ENCODE measurements around the gene OTOS. TPM values are rescaled to one million over a fixed set of nuclear protein-coding genes. Genes with fewer than 3 reads are reported as not detected.

OTOS gene
- total and polyA plus RNA-seq, 8 donors: not detected

DNA sequence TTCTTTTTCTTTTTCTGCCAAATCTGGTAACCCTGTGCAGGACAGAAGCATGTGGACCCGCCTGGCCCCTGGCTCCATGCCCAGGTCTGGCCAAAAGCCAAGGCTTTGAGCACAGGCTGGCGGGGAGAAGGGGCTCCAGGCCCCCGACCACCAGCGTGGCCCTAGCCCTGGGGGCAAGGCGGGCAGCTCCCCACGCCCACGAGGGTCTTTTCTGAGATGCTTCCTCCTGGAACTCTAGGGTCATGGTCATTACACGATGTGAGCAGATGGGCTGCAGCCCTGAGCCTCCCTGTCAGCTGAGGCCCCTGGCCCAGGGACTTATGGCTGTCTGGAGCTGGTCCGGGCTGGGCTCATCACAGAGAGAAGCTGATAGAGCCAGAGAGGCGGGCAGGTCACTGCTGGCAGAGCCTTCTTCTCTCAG lies 5.7 kb upstream of the OTOS start:
- ATAC-seq: no peak
- TF ChIP-seq, protein P1, sequence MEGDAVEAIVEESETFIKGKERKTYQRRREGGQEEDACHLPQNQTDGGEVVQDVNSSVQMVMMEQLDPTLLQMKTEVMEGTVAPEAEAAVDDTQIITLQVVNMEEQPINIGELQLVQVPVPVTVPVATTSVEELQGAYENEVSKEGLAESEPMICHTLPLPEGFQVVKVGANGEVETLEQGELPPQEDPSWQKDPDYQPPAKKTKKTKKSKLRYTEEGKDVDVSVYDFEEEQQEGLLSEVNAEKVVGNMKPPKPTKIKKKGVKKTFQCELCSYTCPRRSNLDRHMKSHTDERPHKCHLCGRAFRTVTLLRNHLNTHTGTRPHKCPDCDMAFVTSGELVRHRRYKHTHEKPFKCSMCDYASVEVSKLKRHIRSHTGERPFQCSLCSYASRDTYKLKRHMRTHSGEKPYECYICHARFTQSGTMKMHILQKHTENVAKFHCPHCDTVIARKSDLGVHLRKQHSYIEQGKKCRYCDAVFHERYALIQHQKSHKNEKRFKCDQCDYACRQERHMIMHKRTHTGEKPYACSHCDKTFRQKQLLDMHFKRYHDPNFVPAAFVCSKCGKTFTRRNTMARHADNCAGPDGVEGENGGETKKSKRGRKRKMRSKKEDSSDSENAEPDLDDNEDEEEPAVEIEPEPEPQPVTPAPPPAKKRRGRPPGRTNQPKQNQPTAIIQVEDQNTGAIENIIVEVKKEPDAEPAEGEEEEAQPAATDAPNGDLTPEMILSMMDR (IDR thresholded peaks at IDR 0.05): no peak
- peak in 2 of 6 donors; percentile 25 to 69 for DNase-seq
- no peak for FAIRE-seq
- no peak overlapping the region for H3K4me3 ChIP-seq
- no peaks in the 10 kb centered on the region for H3K36me3 ChIP-seq
- WGBS, 2 donors: 18 to 28% methylated on average over 10 of the region's 10 CpGs
- H3K27me3 ChIP-seq: no peaks in the 10 kb centered on the region
- intact Hi-C loops (cut with DNase I): loop anchor here (5.0 to 10.0 kb wide), 3 partner anchors 81 to 1111 kb away; no protein-coding TSS in a partner anchor
- H3K9me3 ChIP-seq: no peaks in the 10 kb centered on the region
- H3K4me1 ChIP-seq: no peaks in the 10 kb centered on the region
- H3K27ac ChIP-seq: no peak overlapping the region

- intact Hi-C loops (cut with DNase I): loop anchor here (5.0 to 10.0 kb wide), 3 partner anchors 81 to 1111 kb away; no protein-coding TSS in a partner anchor
- no peak for ATAC-seq
- Histone ChIP-seq H3K27me3 (no peaks in the 10 kb centered on the region), H3K36me3 (no peaks in the 10 kb centered on the region), H3K9me3 (no peaks in the 10 kb centered on the region), H3K4me1 (no peaks in the 10 kb centered on the region), H3K4me3 (no peak overlapping the region), H3K27ac (no peak overlapping the region)
- DNase-seq: peak in 1 of 6 donors; percentile 11
- FAIRE-seq: no peak
- WGBS, 2 donors: 43 to 61% methylated on average over 13 of the region's 13 CpGs
- TF ChIP-seq, protein P1 (IDR thresholded peaks at IDR 0.05): no peak
Observed at GRCh38 chr2:240145461-240145860, 5.0 kb upstream of the OTOS start.

DNA sequence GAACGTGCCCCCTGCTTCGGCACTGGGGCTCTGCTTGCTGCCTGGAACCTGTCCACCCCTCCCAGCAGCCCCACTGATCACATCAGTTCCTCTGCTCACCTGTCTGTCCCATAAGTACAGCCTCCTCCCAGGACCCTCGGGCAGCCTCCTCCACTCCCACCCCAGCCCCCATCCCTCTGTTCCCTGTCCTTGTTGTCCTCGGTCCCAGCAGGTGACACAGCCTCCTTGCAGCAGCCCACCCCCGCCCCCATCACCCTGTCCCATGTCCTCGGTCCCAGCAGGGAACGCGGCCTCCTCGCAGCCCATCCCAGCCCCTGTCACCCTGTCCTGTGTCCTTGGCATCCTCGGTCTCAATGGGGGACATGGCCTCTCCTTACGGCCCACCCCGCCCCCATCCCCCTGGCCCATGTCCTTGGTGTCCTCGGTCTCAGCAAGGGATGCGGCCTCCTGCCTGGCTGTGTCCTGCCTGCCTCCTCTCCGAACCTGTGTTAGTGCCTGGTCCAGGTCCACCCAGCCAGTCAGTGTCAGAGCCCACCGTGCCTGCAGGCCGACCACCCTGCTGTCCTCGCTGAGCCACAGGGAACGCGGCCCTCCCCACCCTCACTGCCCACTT lies 4.3 kb upstream of the OTOS start:
- intact Hi-C loops (cut with DNase I): loop anchor here (5.0 to 10.0 kb wide), 3 partner anchors 80 to 1110 kb away; no protein-coding TSS in a partner anchor
- ATAC-seq (no peak), FAIRE-seq (no peak), DNase-seq (peak in 1 of 6 donors; percentile 71)
- TF ChIP-seq, protein P1 (IDR thresholded peaks at IDR 0.05): no peak
- Histone ChIP-seq H3K36me3 (no peaks in the 10 kb centered on the region), H3K4me3 (no peak overlapping the region), H3K27me3 (no peaks in the 10 kb centered on the region), H3K9me3 (no peaks in the 10 kb centered on the region), H3K27ac (no peak overlapping the region), H3K4me1 (no peaks in the 10 kb centered on the region)
- WGBS, 2 donors: 56 to 68% methylated on average over 20 of the region's 20 CpGs

GRCh38 chr2:240143801-240144648 lies 3.6 kb upstream of the OTOS start:
- no peak overlapping the region for H3K4me3 ChIP-seq
- no peaks in the 10 kb centered on the region for H3K36me3 ChIP-seq
- peak; percentile 44 to 93 (median 79) for DNase-seq
- no peak for FAIRE-seq
- peak; percentile 71 to 98 (median 94) for ATAC-seq
- no peaks in the 10 kb centered on the region for H3K27me3 ChIP-seq
- H3K27ac ChIP-seq: no peak overlapping the region
- intact Hi-C loops (cut with DNase I): loop anchor here in 2 of 3 donors (2.0 to 10.0 kb wide), 3 partner anchors 79 to 1109 kb away; no protein-coding TSS in a partner anchor
- TF ChIP-seq, protein P1 (IDR thresholded peaks at IDR 0.05): peak; percentile 87 to 95 (median 90)
- WGBS, 2 donors: 28 to 37% methylated on average over 34 to 36 of the region's 36 CpGs
- H3K4me1 ChIP-seq: no peaks in the 10 kb centered on the region
- no peaks in the 10 kb centered on the region for H3K9me3 ChIP-seq
